Stimulated activated CD8-positive, alpha-beta memory T cell treated with anti-CD3 and anti-CD28 coated beads, Interleukin-7, amount 100 ng/mL, for 4 hours (primary cell): ENCODE results near the gene SRRT.

Experiments
- DNase-seq, 2 donors: peaks; one replicate each; pipeline ENCODE4 v3.0.0-alpha.2; 2020; ENCODE audit warnings: low read depth in 2 of 2

SRRT gene, protein sequence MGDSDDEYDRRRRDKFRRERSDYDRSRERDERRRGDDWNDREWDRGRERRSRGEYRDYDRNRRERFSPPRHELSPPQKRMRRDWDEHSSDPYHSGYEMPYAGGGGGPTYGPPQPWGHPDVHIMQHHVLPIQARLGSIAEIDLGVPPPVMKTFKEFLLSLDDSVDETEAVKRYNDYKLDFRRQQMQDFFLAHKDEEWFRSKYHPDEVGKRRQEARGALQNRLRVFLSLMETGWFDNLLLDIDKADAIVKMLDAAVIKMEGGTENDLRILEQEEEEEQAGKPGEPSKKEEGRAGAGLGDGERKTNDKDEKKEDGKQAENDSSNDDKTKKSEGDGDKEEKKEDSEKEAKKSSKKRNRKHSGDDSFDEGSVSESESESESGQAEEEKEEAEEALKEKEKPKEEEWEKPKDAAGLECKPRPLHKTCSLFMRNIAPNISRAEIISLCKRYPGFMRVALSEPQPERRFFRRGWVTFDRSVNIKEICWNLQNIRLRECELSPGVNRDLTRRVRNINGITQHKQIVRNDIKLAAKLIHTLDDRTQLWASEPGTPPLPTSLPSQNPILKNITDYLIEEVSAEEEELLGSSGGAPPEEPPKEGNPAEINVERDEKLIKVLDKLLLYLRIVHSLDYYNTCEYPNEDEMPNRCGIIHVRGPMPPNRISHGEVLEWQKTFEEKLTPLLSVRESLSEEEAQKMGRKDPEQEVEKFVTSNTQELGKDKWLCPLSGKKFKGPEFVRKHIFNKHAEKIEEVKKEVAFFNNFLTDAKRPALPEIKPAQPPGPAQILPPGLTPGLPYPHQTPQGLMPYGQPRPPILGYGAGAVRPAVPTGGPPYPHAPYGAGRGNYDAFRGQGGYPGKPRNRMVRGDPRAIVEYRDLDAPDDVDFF

GRCh38 chr7:100874577-100875355 is at the start of gene SRRT:
Gene SRRT, plus strand, starts transcription at chr7:100875103. Its CDS starts 488 bp downstream, at chr7:100875591.
- peak; percentile 97 to 98 for DNase-seq

- DNase-seq = no peak
Observed at GRCh38 chr7:100825215-100825671, 49.7 kb upstream of the SRRT start.

DNA sequence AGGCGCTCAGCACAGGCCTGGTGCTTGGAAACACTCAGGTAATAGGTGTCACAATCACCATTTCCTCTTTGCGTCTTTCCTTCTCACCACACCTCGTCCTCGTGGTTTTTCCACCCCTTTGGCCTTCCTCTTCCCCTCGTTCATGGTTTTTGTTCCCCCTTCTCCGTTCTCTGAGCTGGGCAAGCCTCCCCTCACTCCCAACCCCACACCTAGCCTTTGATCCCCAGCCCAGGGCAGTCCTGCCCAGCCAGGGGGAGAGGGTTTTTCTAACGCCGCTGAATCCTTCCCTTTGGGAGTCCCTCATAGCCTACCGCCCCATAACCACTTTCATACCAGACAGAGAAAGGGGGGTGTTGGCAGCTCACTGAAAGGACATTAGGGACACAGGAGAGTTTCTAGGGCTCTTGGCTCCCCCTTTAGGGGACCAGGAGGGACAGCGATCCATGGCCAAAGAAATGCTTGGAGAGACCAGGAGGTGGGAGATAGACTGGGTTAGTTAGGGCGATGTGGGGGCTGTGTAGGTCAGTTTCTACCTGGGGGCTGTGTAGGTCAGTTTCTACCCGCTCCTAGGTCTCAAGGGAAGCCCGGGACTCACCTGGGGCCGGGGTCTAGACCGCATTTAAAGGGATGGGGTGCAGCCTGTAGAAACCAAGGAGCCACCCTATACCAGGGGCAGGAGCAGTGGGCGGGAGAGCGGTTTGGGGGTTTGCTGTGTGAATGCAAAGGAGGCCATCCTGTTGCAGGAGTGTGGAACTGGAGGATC is 49.0 kb upstream of the SRRT start:
- no peak for DNase-seq

GRCh38 chr7:100826514-100827329 is 48.2 kb upstream of the SRRT start:
- no peak for DNase-seq

DNA sequence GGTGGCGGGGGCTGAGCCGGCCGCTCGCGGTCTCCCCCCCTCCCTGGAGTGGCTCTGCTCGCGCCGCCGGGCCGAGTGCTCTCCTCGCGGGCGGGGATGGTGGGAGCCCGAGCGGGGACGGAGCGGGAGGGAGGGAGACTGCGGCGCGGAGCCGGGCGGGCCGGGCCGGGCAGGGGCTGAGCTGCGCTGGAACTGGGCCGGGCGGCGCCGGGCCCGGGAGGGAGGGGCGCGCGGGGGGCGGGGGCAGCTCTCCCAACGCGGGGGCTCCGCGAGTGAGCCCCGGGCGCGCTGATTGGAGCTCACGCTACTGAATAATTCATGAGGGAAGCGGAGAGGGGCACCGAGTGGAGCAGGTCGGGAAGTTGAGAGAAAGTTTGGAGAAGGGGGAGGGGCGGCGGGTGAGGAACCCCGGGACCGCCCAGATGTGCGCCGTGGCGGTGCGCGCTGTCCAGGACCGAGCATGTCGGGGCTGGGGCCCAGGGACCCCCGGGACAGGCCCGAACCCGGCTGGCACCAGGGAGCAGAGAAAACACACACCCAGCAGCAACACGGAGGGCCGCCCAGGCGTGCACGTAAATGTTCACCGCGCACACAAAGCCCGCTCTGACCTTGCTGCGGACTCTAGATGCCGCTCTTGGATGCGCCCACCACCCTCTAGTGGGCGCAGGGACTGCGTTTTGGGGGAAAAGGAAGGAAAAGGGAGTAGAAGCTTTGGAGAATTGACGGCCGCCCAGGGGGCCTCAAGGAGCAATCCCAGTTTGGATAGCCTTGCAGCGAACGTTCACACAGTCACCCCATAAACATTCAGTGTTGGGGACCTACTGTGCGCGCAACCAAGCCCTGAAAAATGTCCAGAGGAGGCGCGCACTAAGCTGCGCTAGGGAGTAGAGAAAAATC is 47.3 kb upstream of the SRRT start, which contains the start of gene EPHB4:
EPHB4 (minus strand) TSS at position 194 of the 897 bp plus-strand sequence. CDS start 493 bp downstream, outside the sequence.
- no peak for DNase-seq

GRCh38 chr7:100829150-100829716 is 45.7 kb upstream of the SRRT start:
- DNase-seq = no peak

GRCh38 chr7:100830396-100830795 is 44.5 kb upstream of the SRRT start:
- DNase-seq = no peak

DNA sequence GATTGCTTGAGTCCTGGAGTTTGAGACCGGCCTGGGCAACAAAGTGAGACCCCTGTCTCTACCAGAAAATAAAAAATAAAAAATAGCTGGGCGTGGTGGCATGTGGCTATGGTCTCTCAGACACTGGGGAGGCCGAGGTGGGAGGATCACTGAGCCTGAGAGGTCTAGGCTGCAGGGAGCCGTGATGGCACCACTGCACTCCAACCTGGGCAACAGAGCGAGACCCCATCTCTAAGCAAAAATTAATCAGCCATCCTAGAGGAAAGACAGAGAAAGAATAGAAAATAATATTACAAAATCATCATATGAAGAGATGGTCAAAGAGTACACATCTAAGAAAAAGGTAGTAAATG is 42.6 kb upstream of the SRRT start:
- DNase-seq = no peak

DNA sequence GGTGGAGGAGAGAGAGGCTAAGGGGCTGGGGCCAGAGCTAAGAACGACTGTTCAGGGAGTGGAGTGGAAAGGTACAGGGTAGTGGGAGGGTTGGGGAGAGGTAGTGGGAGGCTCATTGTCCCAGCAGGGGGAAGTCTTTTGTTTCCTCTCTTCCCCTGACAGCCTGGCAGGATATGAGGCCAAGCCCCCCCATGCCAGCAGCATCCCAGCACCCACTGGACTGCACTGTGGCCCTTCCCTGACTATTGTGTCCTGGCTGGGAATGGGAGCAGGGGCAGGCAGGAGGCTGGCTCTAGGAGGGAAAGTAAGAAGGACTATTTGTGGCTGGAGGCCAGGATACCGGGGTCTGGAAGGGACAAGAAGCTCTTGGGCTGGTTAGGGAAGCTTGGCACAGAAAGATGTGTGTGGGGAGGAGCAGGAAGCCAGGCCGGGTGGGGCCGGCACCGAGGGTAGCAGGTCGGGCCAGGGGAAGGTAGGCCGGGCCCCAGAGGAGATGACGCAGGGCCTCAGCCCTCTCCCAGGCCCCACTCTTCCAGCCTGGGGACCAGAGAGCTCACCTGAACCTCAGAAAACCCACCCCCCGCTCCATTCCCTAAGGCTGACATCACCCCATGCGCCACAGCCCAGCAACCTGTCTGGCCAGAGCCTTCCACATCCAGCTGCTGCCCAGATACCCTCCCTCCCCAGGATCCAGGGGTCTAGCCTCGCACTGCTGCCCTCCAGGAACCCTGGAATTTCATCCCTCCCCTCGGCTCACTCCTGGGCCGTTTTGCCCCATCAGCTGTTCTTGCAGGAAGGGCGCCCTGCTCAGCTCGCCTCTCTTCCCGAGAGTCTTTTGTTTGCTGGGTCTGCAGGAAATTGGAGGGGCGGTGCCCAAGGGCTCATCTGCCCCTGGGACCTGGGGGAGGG is 38.7 kb upstream of the SRRT start:
- DNase-seq = no peak

DNA sequence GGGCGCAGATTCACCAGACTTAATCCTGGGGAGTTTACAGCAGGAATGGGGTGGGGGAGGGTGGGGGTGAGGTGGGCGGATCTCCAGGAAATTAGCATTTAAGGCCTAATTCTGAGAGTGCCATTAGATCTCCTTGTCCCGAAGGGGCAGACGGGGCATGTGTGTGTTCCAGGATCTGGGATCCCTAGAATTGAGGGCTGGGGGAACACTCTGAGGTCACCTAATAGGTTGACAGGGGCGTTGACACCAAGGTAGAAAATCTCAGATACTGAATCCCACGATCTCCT is 38.1 kb upstream of the SRRT start:
- DNase-seq = no peak

DNA sequence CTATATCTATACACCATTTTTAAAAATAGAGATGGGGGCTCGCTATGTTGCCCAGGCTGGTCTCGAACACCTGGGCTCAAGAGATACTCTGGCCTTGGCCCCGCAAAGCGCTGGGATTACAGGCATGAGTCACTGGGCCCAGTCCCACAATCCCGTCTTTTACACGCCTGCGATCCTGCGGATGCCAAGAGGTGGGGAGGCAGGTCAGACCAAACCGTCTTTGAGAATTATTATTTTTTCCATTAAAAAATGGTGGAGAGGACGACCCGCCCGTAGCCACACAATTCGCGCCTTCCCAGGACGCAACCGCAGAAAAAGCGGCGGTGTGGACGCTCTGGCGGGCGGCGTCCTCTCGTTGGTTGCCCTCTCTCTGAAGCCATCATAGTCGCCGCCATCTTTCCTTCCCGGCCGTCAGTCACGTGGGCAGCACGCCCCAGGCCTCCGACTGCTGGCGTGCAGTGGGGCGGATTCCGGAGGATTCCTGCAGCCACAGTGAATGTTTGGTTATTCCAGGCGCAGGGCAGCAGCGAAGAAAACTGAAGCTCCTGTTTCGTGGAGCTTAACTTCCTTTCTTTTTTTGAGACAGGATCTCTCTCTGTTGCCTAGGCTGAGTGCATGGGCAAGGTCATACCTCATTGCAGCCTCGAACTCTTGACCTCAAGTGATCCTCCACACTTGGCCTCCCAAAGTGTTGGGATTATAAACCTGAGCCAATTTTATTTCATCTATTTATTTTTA is 37.6 kb upstream of the SRRT start:
- peak; percentile 53 to 76 for DNase-seq

GRCh38 chr7:100839361-100839760 is 35.5 kb upstream of the SRRT start:
- DNase-seq = no peak

DNA sequence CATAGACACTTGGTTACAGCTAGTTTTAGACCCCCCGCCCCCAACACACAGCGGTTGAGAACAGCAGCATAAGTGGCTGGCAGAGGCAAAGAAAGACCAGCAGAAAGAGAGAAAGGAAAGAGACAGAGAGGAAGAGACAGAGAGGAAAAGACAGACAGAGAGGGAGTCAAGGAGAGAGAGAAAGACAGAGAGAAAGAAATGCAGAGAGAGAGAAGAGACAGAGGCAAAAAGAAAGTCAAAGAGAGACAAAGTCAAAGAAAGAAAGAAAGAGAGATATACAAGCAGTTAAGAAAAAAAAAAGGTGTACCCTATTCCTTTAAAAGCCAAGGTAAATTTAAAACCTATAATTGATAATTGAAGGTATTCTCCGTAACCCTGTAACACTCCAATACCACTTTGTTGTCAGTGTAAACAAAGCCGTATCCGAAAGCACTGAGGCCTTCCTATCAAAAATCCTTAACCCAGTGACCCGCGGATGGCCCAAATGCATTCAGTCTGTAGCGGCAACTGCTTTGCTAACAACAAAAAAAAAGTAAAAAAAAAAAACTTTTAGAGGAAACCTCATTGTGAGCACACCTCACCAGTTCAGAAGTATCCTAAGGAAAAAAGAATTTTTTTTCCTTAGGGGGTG is 34.3 kb upstream of the SRRT start:
- no peak for DNase-seq

DNA sequence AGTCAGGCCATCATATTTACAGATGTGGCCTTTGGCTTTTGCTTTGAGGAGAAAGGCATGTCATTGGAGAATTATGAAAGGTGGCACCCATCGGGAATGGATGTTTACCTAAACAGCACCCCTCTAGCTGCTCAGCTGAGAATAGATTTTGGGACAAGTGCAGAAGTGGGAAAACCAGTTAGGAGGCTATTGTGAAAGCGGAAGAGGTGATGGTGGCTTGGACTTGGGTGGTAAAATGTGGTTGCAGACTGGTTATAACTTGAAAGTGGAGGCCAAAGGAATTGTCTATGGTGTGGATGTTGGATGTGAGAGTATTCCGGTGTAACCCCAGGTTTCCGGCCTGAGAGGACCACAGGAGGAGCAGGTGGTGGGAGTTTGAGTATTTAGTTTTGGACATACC is 27.5 kb upstream of the SRRT start:
- DNase-seq = no peak

- peak; percentile 59 to 80 for DNase-seq
Observed at GRCh38 chr7:100852048-100852872, 22.6 kb upstream of the SRRT start, which contains the start of gene SLC12A9. Gene SLC12A9, plus strand, starts transcription at chr7:100852713. Its CDS starts 1,485 bp downstream, at chr7:100854198.
